Peyer's patch (tissue), 4 donors: Measurements from ENCODE around the gene FAM204A. TPM values are rescaled to one million over a fixed set of nuclear protein-coding genes. Genes with fewer than 3 reads are reported as not detected.

Experiments used
- DNase-seq, 3 donors: peaks; one replicate each; pipeline ENCODE4 v3.0.0-alpha.2; 2017 to 2019
- H3K27ac ChIP-seq, 4 donors: fragments of 200-600 bp; sonication (generic); one replicate each; pipeline ENCODE4 v1.5.1; 2016 to 2019
- H3K27me3 ChIP-seq, 2 donors: fragments of 200-600 bp; sonication (generic); one replicate each; pipeline ENCODE4 v1.5.1; 2019
- H3K36me3 ChIP-seq, 3 donors: fragments of 200-600 bp; sonication (generic); one replicate each; pipeline ENCODE4 v1.5.1; 2016 to 2019
- H3K4me1 ChIP-seq, 4 donors: fragments of 200-600 bp; sonication (generic); one replicate each; pipeline ENCODE4 v1.5.1; 2016 to 2019
- H3K4me3 ChIP-seq, 4 donors: fragments of 200-600 bp; sonication (generic); 1 replicate in 3 of 4; 2 replicates in 1 of 4; pipeline ENCODE4 v1.5.1; 2016 to 2019; ENCODE audit warnings: mild to moderate bottlenecking in 1 of 4
- H3K9me3 ChIP-seq, 4 donors: fragments of 200-600 bp; sonication (generic); one replicate each; pipeline ENCODE4 v1.5.1; 2016 to 2019; ENCODE audit warnings: mild to moderate bottlenecking in 1 of 4
- POLR2A ChIP-seq, 2 donors: fragments of 450-650 bp; IDR thresholded peaks; one replicate each; pipeline ENCODE4 v1.5.1; 2017; ENCODE audit warnings: antibody characterized with exemption in 2 of 2, mild to moderate bottlenecking in 2 of 2, moderate library complexity in 2 of 2
- total RNA-seq, 4 donors: library from RNA; depleted of rRNA; stranded (reverse); fragments of >200 nt; gene quantifications; one replicate each; pipeline ENCODE4 v1.1.0, GENCODE V29; 2016
- TF ChIP-seq, protein P1 (sequence below), 6 experiments: fragments of 450-650 bp in 4 of 6; fragments of 200-600 bp in 2 of 6; sonication (generic) in 1 of 6; IDR thresholded peaks; one replicate each; pipeline ENCODE4 v1.5.1; 2017 to 2019; ENCODE audit warnings: antibody characterized with exemption in 6 of 6, mild to moderate bottlenecking in 3 of 6, moderate library complexity in 1 of 6

FAM204A gene
- total RNA-seq, 4 donors from 2014 or later = 18.4 to 68.5 (median 23.8) TPM

DNA sequence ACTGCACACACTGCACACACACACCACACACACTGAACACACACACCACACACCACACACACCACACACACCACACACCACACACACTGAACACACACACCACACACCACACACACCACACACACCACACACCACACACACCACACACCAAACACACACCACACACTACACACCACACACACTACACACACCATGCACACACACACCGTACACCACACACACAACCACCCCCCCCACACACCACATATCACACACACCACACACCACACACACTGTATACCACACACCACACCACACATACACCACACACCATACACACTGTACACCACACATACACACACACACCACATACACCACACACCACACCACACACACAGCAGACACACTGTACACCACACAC lies 59.5 kb downstream of the FAM204A start:
- Histone ChIP-seq H3K4me1 (no peaks in the 10 kb centered on the region), H3K27me3 (no peaks in the 10 kb centered on the region), H3K9me3 (no peaks in the 10 kb centered on the region), H3K36me3 (no peaks in the 10 kb centered on the region), H3K27ac (no peak overlapping the region), H3K4me3 (no peak overlapping the region)
- no peak for TF ChIP-seq POLR2A (IDR thresholded peaks at IDR 0.05)
- TF ChIP-seq, protein P1, sequence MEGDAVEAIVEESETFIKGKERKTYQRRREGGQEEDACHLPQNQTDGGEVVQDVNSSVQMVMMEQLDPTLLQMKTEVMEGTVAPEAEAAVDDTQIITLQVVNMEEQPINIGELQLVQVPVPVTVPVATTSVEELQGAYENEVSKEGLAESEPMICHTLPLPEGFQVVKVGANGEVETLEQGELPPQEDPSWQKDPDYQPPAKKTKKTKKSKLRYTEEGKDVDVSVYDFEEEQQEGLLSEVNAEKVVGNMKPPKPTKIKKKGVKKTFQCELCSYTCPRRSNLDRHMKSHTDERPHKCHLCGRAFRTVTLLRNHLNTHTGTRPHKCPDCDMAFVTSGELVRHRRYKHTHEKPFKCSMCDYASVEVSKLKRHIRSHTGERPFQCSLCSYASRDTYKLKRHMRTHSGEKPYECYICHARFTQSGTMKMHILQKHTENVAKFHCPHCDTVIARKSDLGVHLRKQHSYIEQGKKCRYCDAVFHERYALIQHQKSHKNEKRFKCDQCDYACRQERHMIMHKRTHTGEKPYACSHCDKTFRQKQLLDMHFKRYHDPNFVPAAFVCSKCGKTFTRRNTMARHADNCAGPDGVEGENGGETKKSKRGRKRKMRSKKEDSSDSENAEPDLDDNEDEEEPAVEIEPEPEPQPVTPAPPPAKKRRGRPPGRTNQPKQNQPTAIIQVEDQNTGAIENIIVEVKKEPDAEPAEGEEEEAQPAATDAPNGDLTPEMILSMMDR (IDR thresholded peaks at IDR 0.05) = no peak
- DNase-seq = no peak

DNA sequence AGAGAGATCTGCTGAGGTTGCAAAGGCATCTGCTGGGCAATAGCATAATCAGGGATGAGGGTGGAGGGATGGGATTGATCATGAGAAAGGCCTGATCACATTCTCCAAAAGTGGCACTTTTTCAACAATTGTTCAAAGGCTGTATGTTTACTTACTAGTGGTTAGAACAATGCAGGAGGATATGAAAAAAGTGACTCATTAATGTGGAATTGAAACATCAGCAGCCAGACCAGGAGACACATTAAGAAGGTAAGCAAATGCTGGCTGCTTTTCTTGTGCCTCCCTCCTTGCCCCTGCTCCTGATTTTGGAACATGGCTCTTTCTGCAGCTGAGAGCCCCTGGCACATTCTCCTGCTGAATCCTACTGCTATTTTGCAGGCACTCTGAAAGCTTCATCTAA lies 63.5 kb downstream of the FAM204A start:
- Histone ChIP-seq H3K36me3 (no peaks in the 10 kb centered on the region), H3K27me3 (no peaks in the 10 kb centered on the region), H3K9me3 (no peaks in the 10 kb centered on the region), H3K4me3 (no peak overlapping the region), H3K4me1 (no peaks in the 10 kb centered on the region), H3K27ac (no peak overlapping the region)
- TF ChIP-seq, protein P1 (IDR thresholded peaks at IDR 0.05) = no peak
- no peak for TF ChIP-seq POLR2A (IDR thresholded peaks at IDR 0.05)
- no peak for DNase-seq

DNA sequence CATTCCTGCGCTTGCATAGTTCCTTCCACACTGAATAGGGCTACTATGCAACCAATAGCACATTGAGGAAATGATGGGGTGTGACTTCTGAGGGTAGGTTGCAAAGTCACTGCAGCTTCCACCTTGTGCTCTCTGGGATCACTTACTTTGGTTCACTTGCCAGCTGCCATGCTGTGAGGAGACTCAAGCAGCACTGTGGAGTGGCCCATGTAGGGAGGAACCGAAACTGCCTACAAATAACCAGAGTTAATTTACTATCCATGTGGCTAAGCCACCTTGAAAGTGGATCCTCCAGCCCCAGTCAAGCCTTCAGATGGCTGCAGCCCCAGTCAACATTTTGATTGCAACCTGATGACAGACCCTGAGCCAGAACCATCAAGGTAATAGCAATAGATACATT lies 64.3 kb downstream of the FAM204A start:
- DNase-seq = no peak
- Histone ChIP-seq H3K4me3 (no peak overlapping the region), H3K27ac (no peak overlapping the region), H3K4me1 (no peaks in the 10 kb centered on the region), H3K36me3 (no peaks in the 10 kb centered on the region), H3K27me3 (no peaks in the 10 kb centered on the region), H3K9me3 (no peaks in the 10 kb centered on the region)
- TF ChIP-seq, protein P1 (IDR thresholded peaks at IDR 0.05) = no peak
- TF ChIP-seq POLR2A (IDR thresholded peaks at IDR 0.05) = no peak

DNA sequence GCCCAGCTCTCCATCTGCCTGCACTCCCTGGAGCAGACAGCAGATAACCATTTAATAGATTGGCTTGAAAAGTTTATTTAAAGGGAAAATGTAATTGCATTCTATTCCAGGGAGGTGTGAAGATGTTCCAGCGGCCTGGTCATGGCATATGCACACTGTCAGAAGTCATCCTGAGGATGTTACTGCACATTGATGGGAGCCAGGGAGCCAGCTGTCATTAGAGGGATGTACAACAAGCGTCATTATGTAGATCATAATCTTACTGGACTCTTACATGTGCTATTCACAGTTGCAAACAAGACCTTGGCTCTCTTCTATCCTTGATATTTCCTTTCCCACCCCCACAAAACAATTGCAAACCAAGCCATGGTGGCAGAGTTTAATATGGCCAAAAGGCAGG lies 65.4 kb downstream of the FAM204A start:
- no peaks in the 10 kb centered on the region for H3K36me3 ChIP-seq
- H3K27me3 ChIP-seq = no peaks in the 10 kb centered on the region
- H3K9me3 ChIP-seq = no peaks in the 10 kb centered on the region
- H3K4me1 ChIP-seq = no peaks in the 10 kb centered on the region
- TF ChIP-seq, protein P1 (IDR thresholded peaks at IDR 0.05) = no peak
- no peak for TF ChIP-seq POLR2A (IDR thresholded peaks at IDR 0.05)
- peak overlapping the region in 1 of 4 donors; percentile 31 for H3K27ac ChIP-seq
- H3K4me3 ChIP-seq = no peak overlapping the region
- no peak for DNase-seq

DNA sequence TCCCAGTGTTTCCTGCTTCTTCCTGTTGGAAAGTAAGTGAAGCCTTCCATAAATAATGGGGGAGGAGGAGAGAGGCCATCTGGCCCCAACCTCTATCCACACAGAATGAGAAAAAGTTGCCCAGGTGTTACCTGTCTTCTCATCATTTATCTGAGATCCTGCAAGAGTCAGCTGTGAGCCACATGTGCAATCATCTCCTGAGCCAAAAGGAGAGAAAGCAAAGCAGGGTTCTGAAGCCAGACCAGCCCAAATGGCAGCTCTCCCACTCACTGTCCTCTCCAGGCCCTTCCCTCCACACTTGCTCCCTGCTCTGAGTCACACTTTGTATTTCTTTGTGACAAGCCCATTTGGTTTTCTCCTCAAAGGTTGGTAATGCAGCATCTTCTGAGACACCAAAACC lies 65.9 kb downstream of the FAM204A start:
- Histone ChIP-seq H3K27me3 (no peaks in the 10 kb centered on the region), H3K36me3 (no peaks in the 10 kb centered on the region), H3K27ac (peak overlapping the region in 1 of 4 donors; percentile 31), H3K4me3 (no peak overlapping the region), H3K9me3 (no peaks in the 10 kb centered on the region), H3K4me1 (no peaks in the 10 kb centered on the region)
- DNase-seq = no peak
- TF ChIP-seq, protein P1 (IDR thresholded peaks at IDR 0.05) = no peak
- TF ChIP-seq POLR2A (IDR thresholded peaks at IDR 0.05) = no peak

DNA sequence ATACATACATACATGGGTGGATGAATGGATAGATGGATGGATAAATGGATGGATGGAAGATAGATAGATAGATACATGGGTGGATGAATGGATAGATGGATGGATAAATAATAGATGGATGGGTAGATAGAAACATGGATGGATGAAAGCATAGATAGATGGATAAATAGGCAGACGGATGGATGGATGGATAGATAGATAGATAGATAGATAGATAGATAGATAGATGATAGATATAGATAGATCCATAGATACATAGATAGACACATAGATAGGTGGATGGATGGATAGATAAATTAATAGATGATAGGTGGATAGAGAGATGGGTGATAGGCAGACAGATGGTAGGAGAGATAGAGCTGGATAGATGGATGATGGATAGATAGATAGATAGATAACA lies 68.5 kb downstream of the FAM204A start:
- TF ChIP-seq, protein P1 (IDR thresholded peaks at IDR 0.05) = no peak
- TF ChIP-seq POLR2A (IDR thresholded peaks at IDR 0.05) = no peak
- H3K4me1 ChIP-seq = no peaks in the 10 kb centered on the region
- no peak for DNase-seq
- no peak overlapping the region for H3K27ac ChIP-seq
- H3K36me3 ChIP-seq = no peaks in the 10 kb centered on the region
- no peaks in the 10 kb centered on the region for H3K27me3 ChIP-seq
- no peaks in the 10 kb centered on the region for H3K9me3 ChIP-seq
- H3K4me3 ChIP-seq = no peak overlapping the region
